ENCODE results near the gene KHDRBS2. TPM values are rescaled to one million over a fixed set of nuclear protein-coding genes. Genes with fewer than 3 reads are reported as not detected.

KHDRBS2 gene
- total and polyA plus RNA-seq, 2 of the 4 experiments (the other 2 are of a cell fraction), result not detected

- in situ Hi-C loops (cut with MboI; ENCODE audit: low sequenced_read_pairs), result no loop called here
- BruUV-seq (replicated peaks), result no TSS peak
Observed at GRCh38 chr6:62283365-62283764, 2.7 kb downstream of the KHDRBS2 start.

More at GRCh38 chr6:62283365-62283764, 2.7 kb downstream of the KHDRBS2 start:
- Histone ChIP-seq H3K27ac (ENCODE audit: insufficient read depth, low read length) (no peak overlapping the region), H4K20me1 (ENCODE audit: insufficient read depth, low read length) (no peaks in the 10 kb centered on the region), H4K91ac (ENCODE audit: insufficient read depth, low read depth, low read length) (no peak overlapping the region), H2BK120ac (ENCODE audit: low read depth, low read length) (no peak overlapping the region), H3K79me1 (ENCODE audit: low read depth in 1 of 2, low read length in 2 of 2) (no peaks in the 10 kb centered on the region), H3K9ac (ENCODE audit: low read depth, low read length) (no peak overlapping the region), H3K4me2 (ENCODE audit: low read depth, low read length) (no peak overlapping the region), H3K56ac (ENCODE audit: extremely low read depth, insufficient read depth, low read length) (no peak overlapping the region), H3K9me3 (ENCODE audit: control insufficient read depth, insufficient read depth, low read length) (no peaks in the 10 kb centered on the region), H3K4me3 (ENCODE audit: insufficient read depth, low read depth, low read length) (no peak overlapping the region), H3K23ac (ENCODE audit: low read depth, low read length) (no peak overlapping the region), H4K8ac (ENCODE audit: low read depth in 2 of 2, low read length in 2 of 2) (no peak overlapping the region), H2BK5ac (ENCODE audit: low read depth, low read length, poor library complexity, severe bottlenecking) (no peak overlapping the region), H2BK15ac (ENCODE audit: low read depth, low read length) (no peak overlapping the region), H3K27me3 (ENCODE audit: control insufficient read depth, insufficient read depth, low read length) (no peaks in the 10 kb centered on the region), H3K36me3 (ENCODE audit: control insufficient read depth, insufficient read depth, low read length) (no peaks in the 10 kb centered on the region), H2BK20ac (ENCODE audit: low read depth, low read length) (no peak overlapping the region), H2AFZ (replicated peaks; ENCODE audit: low read length, poor library complexity) (no peak overlapping the region), H3K14ac (replicated peaks; ENCODE audit: low read depth, low read length) (no peak overlapping the region), H3K18ac (ENCODE audit: low read depth, low read length) (no peak overlapping the region), H3K4me1 (ENCODE audit: control insufficient read depth, insufficient read depth, low read length) (no peaks in the 10 kb centered on the region), H3K4ac (ENCODE audit: low read depth, low read length) (no peak overlapping the region), H2AK5ac (ENCODE audit: low read depth, low read length) (no peak overlapping the region), H3K9me1 (ENCODE audit: insufficient read depth, low read length) (no peaks in the 10 kb centered on the region), H4K5ac (ENCODE audit: low read depth, low read length) (no peak overlapping the region), H2AK9ac (replicated peaks; ENCODE audit: low read depth, low read length, poor library complexity) (no peak overlapping the region)
- intact Hi-C loops (cut with micrococcal nuclease), result no loop called here
- 83% methylated on average over 1 of the region's 2 CpGs; no CpG with 5 or more reads in 1 of the 2 experiments for WGBS, 2 experiments (ENCODE audit: extremely low coverage in 2 of 2, insufficient read length in 1 of 2)
- TF ChIP-seq BHLHE40 (IDR thresholded peaks at IDR 0.05; ENCODE audit: low read depth, low read length) (no peak), ELK1 (IDR thresholded peaks at IDR 0.05; ENCODE audit: borderline replicate concordance, low read depth, low read length) (no peak), RCOR1 (IDR thresholded peaks at IDR 0.05; ENCODE audit: insufficient replicate concordance, low read length) (no peak), FOS (IDR thresholded peaks at IDR 0.05; ENCODE audit: low read depth, low read length) (no peak), RFX5 (IDR thresholded peaks at IDR 0.05; ENCODE audit: low read depth, low read length) (no peak), CHD1 (IDR thresholded peaks at IDR 0.05; ENCODE audit: low read depth, low read length) (no peak), CEBPB (IDR thresholded peaks at IDR 0.05; ENCODE audit: low read depth, low read length) (no peak), MAZ (IDR thresholded peaks at IDR 0.05; ENCODE audit: borderline replicate concordance, low read depth, low read length) (no peak), POLR2A (IDR thresholded peaks at IDR 0.05; ENCODE audit: low read depth, low read length) (no peak), NFE2L2 (IDR thresholded peaks at IDR 0.05; ENCODE audit: low read depth, low read length) (no peak), MXI1 (IDR thresholded peaks at IDR 0.05; ENCODE audit: borderline replicate concordance, low read depth, low read length) (no peak), MAFK (IDR thresholded peaks at IDR 0.05; ENCODE audit: low read depth, low read length) (no peak), SMC3 (IDR thresholded peaks at IDR 0.05; ENCODE audit: low read depth, low read length) (no peak), RAD21 (IDR thresholded peaks at IDR 0.05; ENCODE audit: low read length) (no peak)
- TF ChIP-seq, protein P1, sequence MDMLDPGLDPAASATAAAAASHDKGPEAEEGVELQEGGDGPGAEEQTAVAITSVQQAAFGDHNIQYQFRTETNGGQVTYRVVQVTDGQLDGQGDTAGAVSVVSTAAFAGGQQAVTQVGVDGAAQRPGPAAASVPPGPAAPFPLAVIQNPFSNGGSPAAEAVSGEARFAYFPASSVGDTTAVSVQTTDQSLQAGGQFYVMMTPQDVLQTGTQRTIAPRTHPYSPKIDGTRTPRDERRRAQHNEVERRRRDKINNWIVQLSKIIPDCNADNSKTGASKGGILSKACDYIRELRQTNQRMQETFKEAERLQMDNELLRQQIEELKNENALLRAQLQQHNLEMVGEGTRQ (IDR thresholded peaks at IDR 0.05; ENCODE audit: low read depth, low read length), result no peak
- TF ChIP-seq, protein P2, sequence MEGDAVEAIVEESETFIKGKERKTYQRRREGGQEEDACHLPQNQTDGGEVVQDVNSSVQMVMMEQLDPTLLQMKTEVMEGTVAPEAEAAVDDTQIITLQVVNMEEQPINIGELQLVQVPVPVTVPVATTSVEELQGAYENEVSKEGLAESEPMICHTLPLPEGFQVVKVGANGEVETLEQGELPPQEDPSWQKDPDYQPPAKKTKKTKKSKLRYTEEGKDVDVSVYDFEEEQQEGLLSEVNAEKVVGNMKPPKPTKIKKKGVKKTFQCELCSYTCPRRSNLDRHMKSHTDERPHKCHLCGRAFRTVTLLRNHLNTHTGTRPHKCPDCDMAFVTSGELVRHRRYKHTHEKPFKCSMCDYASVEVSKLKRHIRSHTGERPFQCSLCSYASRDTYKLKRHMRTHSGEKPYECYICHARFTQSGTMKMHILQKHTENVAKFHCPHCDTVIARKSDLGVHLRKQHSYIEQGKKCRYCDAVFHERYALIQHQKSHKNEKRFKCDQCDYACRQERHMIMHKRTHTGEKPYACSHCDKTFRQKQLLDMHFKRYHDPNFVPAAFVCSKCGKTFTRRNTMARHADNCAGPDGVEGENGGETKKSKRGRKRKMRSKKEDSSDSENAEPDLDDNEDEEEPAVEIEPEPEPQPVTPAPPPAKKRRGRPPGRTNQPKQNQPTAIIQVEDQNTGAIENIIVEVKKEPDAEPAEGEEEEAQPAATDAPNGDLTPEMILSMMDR (conservative IDR thresholded peaks at IDR 0.05; ENCODE audit: low read depth, low read length), result no peak
- dilution Hi-C loops (cut with HindIII; ENCODE audit: low sequenced_read_pairs, unreplicated experiment), result no loop called here
- ChIA-PET POLR2A (ENCODE audit: unreplicated experiment) (no interaction called here), CTCF (no interaction called here)
- no peak for ATAC-seq (ENCODE audit: low read depth)
- no peak for DNase-seq

Measured in IMR-90 (cell line).